Stimulated activated CD8-positive, alpha-beta memory T cell treated with anti-CD3 and anti-CD28 coated beads, Interleukin-15, amount 100 ng/mL, for 1 hour (primary cell): ENCODE results near the gene FECH.
"Not testable (repeated sequence)": the region's sequence is repeated elsewhere in the genome, so short reads cannot be mapped to it uniquely, and the experiment has no call there.

Experiments
- DNase-seq: peaks from one replicate; pipeline ENCODE4 v3.0.0-alpha.2; 2020; ENCODE audit warnings: low read depth

FECH gene

GRCh38 chr18:57533006-57533867, 53.3 kb downstream of the FECH start:
- DNase-seq: no peak

GRCh38 chr18:57529151-57529550, 57.4 kb downstream of the FECH start:
- no peak for DNase-seq

GRCh38 chr18:57527556-57528229, 58.8 kb downstream of the FECH start:
- no peak for DNase-seq

GRCh38 chr18:57523171-57523956, 63.1 kb downstream of the FECH start:
- no peak for DNase-seq

- not testable (repeated sequence) for DNase-seq
Observed at GRCh38 chr18:57522348-57522747, 64.2 kb downstream of the FECH start.

- DNase-seq: no peak
Observed at GRCh38 chr18:57519668-57520424, 66.7 kb downstream of the FECH start.

GRCh38 chr18:57518533-57518932, 68.0 kb downstream of the FECH start:
- no peak for DNase-seq

GRCh38 chr18:57516056-57516455, 70.4 kb downstream of the FECH start:
- DNase-seq: no peak

- DNase-seq: no peak
Observed at GRCh38 chr18:57505231-57505630, 81.3 kb downstream of the FECH start.

GRCh38 chr18:57502624-57503023, 83.9 kb downstream of the FECH start:
- DNase-seq: no peak

- DNase-seq: no peak
Observed at GRCh38 chr18:57498682-57499256, 87.7 kb downstream of the FECH start.
